ENCODE data around the gene MYBL2. TPM values are rescaled to one million over a fixed set of nuclear protein-coding genes. Genes with fewer than 3 reads are reported as not detected.

Gene MYBL2
- total RNA-seq, 1 experiment from 2014 or later: 138 TPM

- BruUV-seq (replicated peaks): no TSS peak
- ChIA-PET POLR2A (no interaction called here), CTCF (interaction anchor here (0.6 kb wide), 1 partner anchor 1730 kb away, joined by 6 read pairs; no protein-coding TSS in a partner anchor)
- DNase-seq (ENCODE audit: low read depth, low spot score) (no peak), ATAC-seq (no peak)
- TF ChIP-seq POLR2AphosphoS5 (IDR thresholded peaks at IDR 0.05; ENCODE audit: low read depth, low read length) (no peak), CTCF (IDR thresholded peaks at IDR 0.05) (no peak), TCF7L2 (IDR thresholded peaks at IDR 0.05; ENCODE audit: low read depth, low read length) (no peak), SIN3A (IDR thresholded peaks at IDR 0.05; ENCODE audit: borderline replicate concordance, insufficient read depth, low read depth, low read length) (no peak), REST (IDR thresholded peaks at IDR 0.05; ENCODE audit: insufficient read depth in 1 of 2, low read depth in 2 of 2, low read length in 1 of 2) (no peak)
- intact Hi-C loops (cut with micrococcal nuclease; ENCODE audit: unreplicated experiment): no loop called here
- Histone ChIP-seq H3K27ac (ENCODE audit: low read length) (no peak overlapping the region), H3K9me3 (ENCODE audit: control insufficient read depth, insufficient read depth, low read depth, low read length) (no peaks in the 10 kb centered on the region), H3K4me1 (ENCODE audit: control insufficient read depth, insufficient read depth, low read length) (no peaks in the 10 kb centered on the region), H3K27me3 (ENCODE audit: control insufficient read depth, insufficient read depth, low read length) (no peaks in the 10 kb centered on the region), H3K4me3 (ENCODE audit: low read depth in 2 of 2, low read length in 2 of 2) (no peak overlapping the region), H3K36me3 (ENCODE audit: control insufficient read depth, insufficient read depth, low read length) (no peaks in the 10 kb centered on the region)
- in situ Hi-C loops (cut with HindIII; ENCODE audit: low pct_unique_long_range_greater_than_20kb, low sequenced_read_pairs): no loop called here
These were observed 15.5 kb downstream of the MYBL2 start for GRCh38 chr20:43682446-43682845.

GRCh38 chr20:43686820-43687219, 19.9 kb downstream of the MYBL2 start:
- no peaks in the 10 kb centered on the region for H3K27me3 ChIP-seq (ENCODE audit: control insufficient read depth, insufficient read depth, low read length)
- ATAC-seq (peak; percentile 19; the same call in 1 of the 2 replicates), DNase-seq (ENCODE audit: low read depth, low spot score) (no peak)
- POLR2A ChIA-PET: no interaction called here
- CTCF ChIA-PET: no interaction called here
- H3K9me3 ChIP-seq (ENCODE audit: control insufficient read depth, insufficient read depth, low read depth, low read length): no peaks in the 10 kb centered on the region
- H3K4me3 ChIP-seq (ENCODE audit: low read depth in 2 of 2, low read length in 2 of 2): no peak overlapping the region
- no peak overlapping the region for H3K27ac ChIP-seq (ENCODE audit: low read length)
- no peaks in the 10 kb centered on the region for H3K4me1 ChIP-seq (ENCODE audit: control insufficient read depth, insufficient read depth, low read length)
- in situ Hi-C loops (cut with HindIII; ENCODE audit: low pct_unique_long_range_greater_than_20kb, low sequenced_read_pairs) (no loop called here), intact Hi-C loops (cut with micrococcal nuclease; ENCODE audit: unreplicated experiment) (no loop called here)
- TF ChIP-seq SIN3A (IDR thresholded peaks at IDR 0.05; ENCODE audit: borderline replicate concordance, insufficient read depth, low read depth, low read length) (no peak), TCF7L2 (IDR thresholded peaks at IDR 0.05; ENCODE audit: low read depth, low read length) (no peak), REST (IDR thresholded peaks at IDR 0.05; ENCODE audit: insufficient read depth in 1 of 2, low read depth in 2 of 2, low read length in 1 of 2) (no peak), POLR2AphosphoS5 (IDR thresholded peaks at IDR 0.05; ENCODE audit: low read depth, low read length) (no peak), CTCF (IDR thresholded peaks at IDR 0.05) (no peak)
- no TSS peak for BruUV-seq (replicated peaks)
- H3K36me3 ChIP-seq (ENCODE audit: control insufficient read depth, insufficient read depth, low read length): no peaks in the 10 kb centered on the region
